ENCODE results near the gene PPP1R37. TPM values are rescaled to one million over a fixed set of nuclear protein-coding genes. Genes with fewer than 3 reads are reported as not detected.
"Not testable (repeated sequence)": the region's sequence is repeated elsewhere in the genome, so short reads cannot be mapped to it uniquely, and the experiment has no call there.

Gene PPP1R37
- total RNA-seq, 1 experiment from 2014 or later: 38.4 TPM

DNA sequence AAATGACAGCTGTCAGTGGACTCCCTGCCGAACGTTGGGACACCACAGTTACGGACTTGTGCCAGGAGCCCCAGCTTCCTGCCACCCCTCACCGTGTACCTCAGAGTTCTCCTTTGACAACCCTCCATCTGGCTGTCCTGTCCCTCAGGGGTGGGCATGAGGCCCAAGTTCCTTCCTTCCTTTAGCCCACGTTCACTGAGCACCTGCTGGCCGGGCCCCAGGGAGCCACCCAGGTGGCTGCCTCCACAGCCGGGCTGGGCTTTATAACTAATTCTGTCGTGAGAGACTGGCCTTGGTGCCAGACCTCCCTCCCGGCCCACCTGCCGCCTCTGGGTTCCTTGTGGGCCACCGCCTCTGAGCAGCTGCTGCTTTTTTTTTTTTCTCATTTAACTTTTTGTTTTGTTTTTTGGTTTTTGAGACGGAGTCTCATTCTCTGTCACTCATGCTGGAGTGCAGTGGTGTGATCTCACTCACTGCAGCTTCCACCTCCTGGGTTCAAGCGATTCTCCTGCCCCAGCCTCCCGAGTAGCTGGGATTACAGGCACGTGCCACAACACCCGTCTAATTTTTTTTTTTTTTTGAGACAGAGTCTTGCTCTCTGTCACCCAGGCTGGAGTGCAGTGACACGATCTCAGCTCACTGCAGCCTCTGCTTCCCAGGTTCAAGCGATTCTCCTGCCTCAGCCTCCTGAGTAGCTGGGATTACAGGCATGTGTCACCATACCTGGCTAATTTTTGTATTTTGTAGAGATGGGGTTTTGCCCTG, 25.8 kb downstream of the PPP1R37 start:
- not testable (repeated sequence) for H3K36me3 ChIP-seq; DNase-seq (ENCODE audit: low read depth in 1 of 2, low spot score in 2 of 2); H3K4me3 ChIP-seq; H3K4me1 ChIP-seq (replicated peaks); H3K27me3 ChIP-seq (replicated peaks); H3K9me3 ChIP-seq (replicated peaks); H3K27ac ChIP-seq

DNA sequence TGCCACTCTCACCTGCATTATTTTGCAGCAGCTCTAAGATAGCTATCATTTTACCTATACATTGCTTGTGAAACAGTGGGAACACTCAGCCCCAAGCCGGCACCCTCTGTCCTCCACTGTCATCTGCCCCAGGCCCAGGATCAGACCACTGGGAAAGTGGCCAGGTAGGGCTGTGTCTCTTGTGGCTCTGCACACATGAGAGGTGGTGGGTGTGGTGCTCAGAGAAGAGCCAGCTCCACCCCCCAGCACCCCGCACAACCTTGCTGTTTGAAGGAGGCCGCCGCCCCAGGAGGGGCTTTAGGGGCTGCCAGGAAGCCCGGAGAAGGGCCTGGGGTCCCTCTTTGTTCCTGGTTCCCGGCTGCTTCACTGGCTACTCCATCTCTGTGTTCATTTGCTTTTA, 26.6 kb downstream of the PPP1R37 start:
- no peak overlapping the region for H3K27ac ChIP-seq
- no peaks in the 10 kb centered on the region for H3K36me3 ChIP-seq
- H3K27me3 ChIP-seq (replicated peaks): no peaks in the 10 kb centered on the region
- H3K4me1 ChIP-seq (replicated peaks): no peaks in the 10 kb centered on the region
- no peak overlapping the region for H3K4me3 ChIP-seq
- no peaks in the 10 kb centered on the region for H3K9me3 ChIP-seq (replicated peaks)
- DNase-seq (ENCODE audit: low read depth in 1 of 2, low spot score in 2 of 2): no peak

DNA sequence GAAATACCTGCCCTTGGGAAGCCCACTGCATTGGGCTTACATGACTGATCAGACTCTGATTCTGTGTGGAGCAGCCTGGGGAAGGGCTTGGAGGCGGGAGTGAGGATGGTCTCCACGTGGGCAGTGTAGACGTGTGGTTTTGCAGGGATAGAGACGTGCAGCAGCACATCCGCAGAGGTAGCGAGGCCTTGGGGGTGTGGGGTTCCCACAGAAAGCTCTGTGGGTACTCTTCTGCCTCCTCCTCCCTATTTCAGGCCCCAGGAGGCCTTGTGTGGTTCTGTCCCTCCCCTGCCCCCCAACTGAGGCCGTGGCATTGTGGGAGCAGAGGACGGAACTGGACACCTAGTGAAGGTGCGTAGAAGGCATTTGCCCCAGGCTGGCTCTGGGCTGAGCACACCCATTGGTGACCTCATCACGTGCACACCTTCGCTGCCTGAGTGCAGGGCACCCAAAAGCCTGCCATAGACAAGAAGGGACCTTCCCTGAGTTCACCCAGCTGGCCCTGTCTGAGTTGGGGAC, 28.9 kb downstream of the PPP1R37 start:
- DNase-seq (ENCODE audit: low read depth in 1 of 2, low spot score in 2 of 2): no peak
- H3K27ac ChIP-seq: no peak overlapping the region
- H3K4me1 ChIP-seq (replicated peaks): no peaks in the 10 kb centered on the region
- H3K9me3 ChIP-seq (replicated peaks): no peaks in the 10 kb centered on the region; the same call in 1 of the 2 replicates
- no peaks in the 10 kb centered on the region for H3K27me3 ChIP-seq (replicated peaks)
- H3K36me3 ChIP-seq: no peaks in the 10 kb centered on the region; the same call in 1 of the 2 replicates
- H3K4me3 ChIP-seq: no peak overlapping the region

- Histone ChIP-seq H3K27me3 (replicated peaks) (no peaks in the 10 kb centered on the region), H3K36me3 (no peaks in the 10 kb centered on the region; the same call in 1 of the 2 replicates), H3K27ac (no peak overlapping the region), H3K9me3 (replicated peaks) (no peaks in the 10 kb centered on the region; the same call in 1 of the 2 replicates), H3K4me3 (no peak overlapping the region), H3K4me1 (replicated peaks) (no peaks in the 10 kb centered on the region)
- no peak for DNase-seq (ENCODE audit: low read depth in 1 of 2, low spot score in 2 of 2)
Measured at GRCh38 chr19:45122832-45123231, 29.9 kb downstream of the PPP1R37 start.

- no peak for DNase-seq (ENCODE audit: low read depth in 1 of 2, low spot score in 2 of 2)
- H3K27me3 ChIP-seq (replicated peaks): no peaks in the 10 kb centered on the region
- H3K9me3 ChIP-seq (replicated peaks): no peaks in the 10 kb centered on the region; the same call in 1 of the 2 replicates
- no peaks in the 10 kb centered on the region; the same call in 1 of the 2 replicates for H3K36me3 ChIP-seq
- H3K4me1 ChIP-seq (replicated peaks): no peaks in the 10 kb centered on the region
- no peak overlapping the region for H3K27ac ChIP-seq
- H3K4me3 ChIP-seq: no peak overlapping the region
Measured at GRCh38 chr19:45123440-45123850, 30.5 kb downstream of the PPP1R37 start.

DNA sequence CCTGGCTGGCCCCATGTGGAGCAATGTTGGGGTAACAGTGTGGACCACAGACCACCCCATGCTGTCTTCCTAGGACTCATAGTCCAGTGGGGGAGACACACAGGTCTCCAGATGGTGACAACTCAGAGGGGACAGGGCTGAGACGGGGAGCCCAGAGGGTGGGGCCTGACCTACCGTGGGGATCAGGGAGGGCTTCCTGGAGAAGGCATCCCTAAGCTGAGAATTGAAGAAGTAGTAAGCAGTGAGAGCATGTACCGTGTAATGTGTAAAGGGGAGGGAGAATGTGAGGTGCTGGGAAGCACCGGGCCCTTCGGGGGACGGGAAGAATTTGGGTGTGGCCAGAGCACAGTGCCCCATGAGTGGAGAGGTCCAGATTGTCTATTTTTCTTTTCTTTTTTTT, 31.0 kb downstream of the PPP1R37 start:
- no peak for DNase-seq (ENCODE audit: low read depth in 1 of 2, low spot score in 2 of 2)
- H3K27ac ChIP-seq: no peak overlapping the region
- no peaks in the 10 kb centered on the region; the same call in 1 of the 2 replicates for H3K36me3 ChIP-seq
- H3K4me1 ChIP-seq (replicated peaks): no peaks in the 10 kb centered on the region
- H3K27me3 ChIP-seq (replicated peaks): no peaks in the 10 kb centered on the region
- H3K9me3 ChIP-seq (replicated peaks): no peaks in the 10 kb centered on the region; the same call in 1 of the 2 replicates
- H3K4me3 ChIP-seq: no peak overlapping the region

GRCh38 chr19:45125360-45125759, 32.4 kb downstream of the PPP1R37 start:
- H3K4me3 ChIP-seq: no peak overlapping the region
- no peaks in the 10 kb centered on the region; the same call in 1 of the 2 replicates for H3K36me3 ChIP-seq
- no peaks in the 10 kb centered on the region for H3K27me3 ChIP-seq (replicated peaks)
- no peaks in the 10 kb centered on the region; the same call in 1 of the 2 replicates for H3K9me3 ChIP-seq (replicated peaks)
- H3K4me1 ChIP-seq (replicated peaks): no peaks in the 10 kb centered on the region
- H3K27ac ChIP-seq: no peak overlapping the region
- DNase-seq (ENCODE audit: low read depth in 1 of 2, low spot score in 2 of 2): no peak

- H3K9me3 ChIP-seq (replicated peaks): no peaks in the 10 kb centered on the region; the same call in 1 of the 2 replicates
- no peak overlapping the region for H3K27ac ChIP-seq
- no peaks in the 10 kb centered on the region for H3K27me3 ChIP-seq (replicated peaks)
- no peak overlapping the region for H3K4me3 ChIP-seq
- no peaks in the 10 kb centered on the region; the same call in 1 of the 2 replicates for H3K36me3 ChIP-seq
- H3K4me1 ChIP-seq (replicated peaks): no peaks in the 10 kb centered on the region
- peak; percentile 31 to 64 for DNase-seq (ENCODE audit: low read depth in 1 of 2, low spot score in 2 of 2)
Measured at GRCh38 chr19:45125975-45126493, 33.1 kb downstream of the PPP1R37 start.

DNA sequence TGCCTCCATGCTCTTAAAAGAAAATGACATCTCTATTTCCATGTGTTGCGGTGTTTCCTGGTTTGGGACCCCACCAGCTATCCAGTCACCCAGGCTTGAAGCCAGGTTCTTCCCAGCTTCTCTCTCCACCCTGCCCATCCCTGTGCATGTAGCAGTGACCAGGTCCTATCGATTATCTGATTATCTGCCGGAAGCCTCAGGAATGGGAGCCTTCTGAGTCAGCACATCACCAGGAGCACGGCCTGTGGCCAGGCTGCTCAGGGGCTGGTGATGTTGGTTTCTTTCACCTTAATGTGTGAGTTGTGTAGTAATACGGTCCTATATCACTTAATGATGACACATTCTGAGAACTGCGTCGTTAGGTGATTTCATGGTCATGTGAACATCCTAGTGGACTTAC, 33.7 kb downstream of the PPP1R37 start:
- H3K27me3 ChIP-seq (replicated peaks): no peaks in the 10 kb centered on the region
- no peak overlapping the region for H3K27ac ChIP-seq
- H3K9me3 ChIP-seq (replicated peaks): no peaks in the 10 kb centered on the region; the same call in 1 of the 2 replicates
- H3K4me1 ChIP-seq (replicated peaks): no peaks in the 10 kb centered on the region
- H3K4me3 ChIP-seq: no peak overlapping the region
- no peaks in the 10 kb centered on the region; the same call in 1 of the 2 replicates for H3K36me3 ChIP-seq
- no peak for DNase-seq (ENCODE audit: low read depth in 1 of 2, low spot score in 2 of 2)

DNA sequence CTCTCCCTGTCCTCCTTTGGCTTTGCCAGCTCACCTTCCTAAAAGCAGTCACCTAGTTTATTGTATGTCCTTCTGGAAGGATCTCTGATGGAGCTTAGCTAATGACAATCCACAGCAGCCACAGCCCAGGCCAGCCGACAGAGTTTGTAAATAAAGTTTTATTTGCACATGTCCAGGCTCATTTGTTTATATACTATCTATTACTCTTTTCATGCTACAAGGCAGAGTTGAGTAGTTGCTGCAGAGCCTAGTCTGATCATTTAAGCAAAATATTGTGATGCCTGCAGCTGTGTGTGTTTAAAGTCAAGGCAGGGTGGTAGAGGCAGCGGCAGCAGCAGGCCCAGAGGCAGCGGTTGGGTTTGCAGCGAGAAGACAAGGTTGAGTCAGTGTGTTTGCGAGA, 35.2 kb downstream of the PPP1R37 start:
- no peak for DNase-seq (ENCODE audit: low read depth in 1 of 2, low spot score in 2 of 2)
- Histone ChIP-seq H3K9me3 (replicated peaks) (no peaks in the 10 kb centered on the region; the same call in 1 of the 2 replicates), H3K27ac (no peak overlapping the region), H3K27me3 (replicated peaks) (no peaks in the 10 kb centered on the region), H3K36me3 (no peaks in the 10 kb centered on the region; the same call in 1 of the 2 replicates), H3K4me1 (replicated peaks) (no peaks in the 10 kb centered on the region), H3K4me3 (no peak overlapping the region)

- Histone ChIP-seq H3K27ac (no peak overlapping the region), H3K4me1 (replicated peaks) (no peaks in the 10 kb centered on the region), H3K9me3 (replicated peaks) (no peaks in the 10 kb centered on the region; the same call in 1 of the 2 replicates), H3K27me3 (replicated peaks) (no peaks in the 10 kb centered on the region), H3K4me3 (no peak overlapping the region), H3K36me3 (no peaks in the 10 kb centered on the region; the same call in 1 of the 2 replicates)
- no peak for DNase-seq (ENCODE audit: low read depth in 1 of 2, low spot score in 2 of 2)
Measured at GRCh38 chr19:45128806-45129205, 35.8 kb downstream of the PPP1R37 start.

GRCh38 chr19:45130236-45130635, 37.3 kb downstream of the PPP1R37 start:
- Histone ChIP-seq H3K9me3 (replicated peaks) (no peaks in the 10 kb centered on the region; the same call in 1 of the 2 replicates), H3K36me3 (peaks cover 6% of the 10 kb centered on the region), H3K27ac (no peak overlapping the region), H3K27me3 (replicated peaks) (no peaks in the 10 kb centered on the region), H3K4me3 (no peak overlapping the region), H3K4me1 (replicated peaks) (no peaks in the 10 kb centered on the region)
- DNase-seq (ENCODE audit: low read depth in 1 of 2, low spot score in 2 of 2): no peak

DNA sequence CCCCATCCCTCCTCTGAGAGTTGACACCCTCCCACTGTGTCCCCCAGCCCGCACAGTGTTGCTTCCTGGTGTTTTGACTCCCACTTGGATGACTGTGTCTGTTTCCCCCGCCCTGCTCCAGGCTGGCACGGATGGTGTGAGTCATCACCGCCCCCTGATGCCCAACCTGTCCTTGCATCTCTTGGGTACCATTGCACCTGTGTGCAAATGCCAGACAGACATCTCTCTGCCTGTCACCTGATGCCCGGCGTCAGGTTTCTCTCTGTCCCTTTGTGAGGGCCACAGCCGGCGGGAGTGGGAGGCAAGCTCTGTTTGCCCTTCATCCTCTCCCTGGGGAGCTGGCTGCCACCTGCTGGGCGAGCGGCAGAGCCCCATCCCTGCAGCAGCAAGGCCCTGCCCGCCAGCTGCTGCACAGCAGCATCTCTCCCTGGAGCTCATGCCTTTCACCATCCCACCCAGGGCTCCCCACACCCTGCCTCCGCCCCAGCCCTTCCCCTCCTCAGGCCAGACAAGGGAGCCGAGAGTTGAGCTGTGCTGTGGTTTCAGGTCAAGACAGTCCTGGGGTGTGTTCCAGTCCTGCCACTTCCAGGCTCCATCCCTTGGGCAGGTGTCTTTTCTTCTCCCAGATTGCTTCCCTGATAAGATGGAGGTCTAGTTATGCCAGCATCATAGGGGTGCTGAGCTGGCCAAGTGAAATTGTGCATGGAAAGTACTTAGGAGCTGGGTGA, 38.1 kb downstream of the PPP1R37 start:
- no peaks in the 10 kb centered on the region for H3K27me3 ChIP-seq (replicated peaks)
- DNase-seq (ENCODE audit: low read depth in 1 of 2, low spot score in 2 of 2): no peak
- H3K4me3 ChIP-seq: no peak overlapping the region
- no peak overlapping the region for H3K27ac ChIP-seq
- H3K9me3 ChIP-seq (replicated peaks): no peaks in the 10 kb centered on the region; the same call in 1 of the 2 replicates
- H3K4me1 ChIP-seq (replicated peaks): no peaks in the 10 kb centered on the region
- peaks cover 7% of the 10 kb centered on the region for H3K36me3 ChIP-seq

Measured in SJSA1 (cell line).